B cell (primary cell): ENCODE data around the gene TSBP1. TPM values are rescaled to one million over a fixed set of nuclear protein-coding genes. Genes with fewer than 3 reads are reported as not detected.

ENCODE experiments used
- ATAC-seq: fragments of 200-7000 bp; cut with Tn5 transposase; one replicate; pipeline ENCODE4 v1.10.0; 2021; ENCODE audit warnings: low read depth, mild to moderate bottlenecking, moderate number of reproducible peaks, moderate library complexity
- CTCF ChIA-PET: fragments of 350-600 bp; sonication (Branson Sonifier 250); formaldehyde crosslinking; loops from one replicate; lab custom pipeline; 2021; ENCODE audit warnings: antibody characterized with exemption, inconsistent platforms; lab: Charles Lee
- POLR2A ChIA-PET: fragments of 350-600 bp; sonication (Branson Sonifier 250); formaldehyde crosslinking; loops from one replicate; lab custom pipeline; 2021; ENCODE audit warnings: antibody characterized with exemption; lab: Charles Lee
- DNase-seq: peaks from one replicate; pipeline ENCODE4 v3.0.0; 2013
- H2AFZ ChIP-seq: 2 replicates; pipeline ENCODE4 v1.6.1; 2012; ENCODE audit warnings: mild to moderate bottlenecking, low read depth, low read length; ENCODE audit not compliant: insufficient read depth, poor library complexity, severe bottlenecking
- H3K27ac ChIP-seq, 2 donors: 1 replicate in 1 of 2; 2 replicates in 1 of 2; pipeline ENCODE4 v1.5.1; 2012 to 2013; ENCODE audit warnings: low read length in 2 of 2, mild to moderate bottlenecking in 2 of 2, moderate library complexity in 1 of 2
- H3K27me3 ChIP-seq, 4 experiments: fragments of 200-600 bp in 1 of 4; sonication (generic) in 1 of 4; replicated peaks in 1 of 4; 1 replicate in 2 of 4; 2 replicates in 2 of 4; pipeline versions ENCODE4 v1.6.1 to v1.7.0; 2013 to 2016; ENCODE audit warnings: low read length in 3 of 4, mild to moderate bottlenecking in 2 of 4, mixed read lengths in 1 of 4, moderate library complexity in 1 of 4; ENCODE audit not compliant: insufficient read depth in 4 of 4, control insufficient read depth in 3 of 4; ENCODE audit errors: control extremely low read depth in 1 of 4
- H3K36me3 ChIP-seq, 2 experiments: replicated peaks in 1 of 2; 1 replicate in 1 of 2; 2 replicates in 1 of 2; pipeline versions ENCODE4 v1.6.1 to v1.7.1; 2013; ENCODE audit warnings: low read length in 1 of 2; ENCODE audit not compliant: insufficient read depth in 2 of 2, control insufficient read depth in 1 of 2; ENCODE audit errors: control extremely low read depth in 1 of 2, extremely low read depth in 1 of 2
- H3K4me1 ChIP-seq, 2 donors: fragments of 200-600 bp in 1 of 2; sonication (generic) in 1 of 2; 1 replicate in 1 of 2; 2 replicates in 1 of 2; pipeline versions ENCODE4 v1.5.1 to v1.6.1; 2013 to 2017; ENCODE audit warnings: low read length in 2 of 2; ENCODE audit not compliant: control insufficient read depth in 2 of 2, insufficient read depth in 2 of 2
- H3K4me2 ChIP-seq: replicated peaks from 2 replicates; pipeline ENCODE3; 2012; ENCODE audit warnings: mild to moderate bottlenecking, low read depth, low read length; ENCODE audit not compliant: poor library complexity, severe bottlenecking
- H3K4me3 ChIP-seq, 5 experiments: fragments of 200-600 bp in 1 of 5; sonication (generic) in 1 of 5; 1 replicate in 3 of 5; 2 replicates in 2 of 5; pipeline versions ENCODE4 v1.5.1 to v1.7.0; 2011 to 2016; ENCODE audit warnings: low read length in 4 of 5, mild to moderate bottlenecking in 4 of 5, low read depth in 2 of 5, control low read depth in 1 of 5, moderate library complexity in 1 of 5; ENCODE audit not compliant: insufficient read depth in 1 of 5; ENCODE audit errors: control extremely low read depth in 1 of 5, extremely low read depth in 1 of 5
- H3K79me2 ChIP-seq: fragments of 200-600 bp; sonication (generic); one replicate; pipeline ENCODE4 v1.6.0; 2016; ENCODE audit warnings: low read length; ENCODE audit not compliant: control insufficient read depth, insufficient read depth
- H3K9ac ChIP-seq: fragments of 200-600 bp; sonication (generic); 2 replicates; pipeline ENCODE4 v1.6.1; 2017; ENCODE audit warnings: mild to moderate bottlenecking, low read length, moderate library complexity
- H3K9me3 ChIP-seq, 3 donors: one replicate each; pipeline versions ENCODE4 v1.6.1 to v1.7.1; 2013; ENCODE audit warnings: low read length in 2 of 3; ENCODE audit not compliant: control insufficient read depth in 2 of 3, insufficient read depth in 1 of 3; ENCODE audit errors: control extremely low read depth in 1 of 3
- H4K20me1 ChIP-seq: 2 replicates; pipeline ENCODE4 v1.6.0; 2012; ENCODE audit warnings: mild to moderate bottlenecking, low read length; ENCODE audit not compliant: insufficient read depth, control insufficient read depth, poor library complexity, severe bottlenecking
- H3K27ac Mint-ChIP-seq: one replicate; pipeline ENCODE4 v1.8.0; 2021; ENCODE audit warnings: mixed read lengths
- H3K27me3 Mint-ChIP-seq: one replicate; pipeline ENCODE4 v1.8.0; 2021; ENCODE audit warnings: mixed read lengths
- H3K4me1 Mint-ChIP-seq: one replicate; pipeline ENCODE4 v1.8.0; 2021; ENCODE audit warnings: mixed read lengths
- H3K4me3 Mint-ChIP-seq: one replicate; pipeline ENCODE4 v1.8.0; 2021; ENCODE audit warnings: mixed read lengths
- H3K9me3 Mint-ChIP-seq: one replicate; pipeline ENCODE4 v1.8.0; 2022; ENCODE audit warnings: mixed read lengths; ENCODE audit not compliant: insufficient read depth
- CTCF ChIP-seq: fragments of 200-600 bp; IDR thresholded peaks from one replicate; pipeline ENCODE4 v1.8.0; 2022; ENCODE audit warnings: antibody characterized with exemption, mild to moderate bottlenecking
- EZH2 ChIP-seq: IDR thresholded peaks from 2 replicates; pipeline ENCODE4 v1.6.1; 2012; ENCODE audit warnings: borderline replicate concordance, low read depth, mild to moderate bottlenecking, moderate library complexity, low read length; ENCODE audit not compliant: insufficient read depth, poor library complexity, severe bottlenecking
- WGBS: methylation state at CpG from one replicate; pipeline ENCODE4 v1.1.5; 2013; ENCODE audit warnings: missing lambda C conversion rate; ENCODE audit not compliant: insufficient coverage; 5-methylcytosine and 5-hydroxymethylcytosine counted together
- intact Hi-C: fragments of 100-400 bp; cut with micrococcal nuclease; formaldehyde crosslinking; loops from one replicate; pipeline ENCODE4 v1.10.0; 2022
- polyA plus RNA-seq: library from polyadenylated mRNA; depleted of rRNA; stranded (reverse); fragments of >200 nt; gene quantifications from 2 replicates; pipeline ENCODE4 v1.2.3, GENCODE V29; 2012
- total RNA-seq, 2 donors: library from RNA; stranded (reverse); fragments of 120-200 nt in 1 of 2; gene quantifications; 1 replicate in 1 of 2; 2 replicates in 1 of 2; pipeline versions ENCODE4 v1.2.3 to v1.2.4, GENCODE V29; 2013 to 2022

TSBP1 gene
- total and polyA plus RNA-seq, 2 donors (not counting 1 experiment from before 2014, with no cell fraction given) = not detected

- no peaks in the 10 kb centered on the region for H3K27me3 ChIP-seq
- peak overlapping the region; percentile 38 for H3K4me2 ChIP-seq
- WGBS = 45% methylated on average over 2 of the region's 3 CpGs
- no peaks in the 10 kb centered on the region for H3K79me2 ChIP-seq
- intact Hi-C loops = no loop called here
- H3K9ac ChIP-seq = no peak overlapping the region
- POLR2A ChIA-PET = interaction anchor here (0.6 kb wide), 1 partner anchor 56 kb away, joined by 3 read pairs; no protein-coding TSS in a partner anchor
- DNase-seq = peak; percentile 33
- no peak for TF ChIP-seq EZH2
- TF ChIP-seq CTCF = no peak
- H4K20me1 ChIP-seq = no peaks in the 10 kb centered on the region
- H3K4me1 ChIP-seq = peaks cover 9 to 14% of the 10 kb centered on the region in 2 donors
- H3K4me3 Mint-ChIP-seq = peak overlapping the region; percentile 57
- H2AFZ ChIP-seq = peak overlapping the region; percentile 42
- H3K27me3 Mint-ChIP-seq = no peaks in the 10 kb centered on the region
- no peaks in the 10 kb centered on the region for H3K9me3 ChIP-seq
- CTCF ChIA-PET = interaction anchor here (0.6 to 1.2 kb wide), 4 partner anchors 59 to 728 kb away, joined by 3 to 4 read pairs (median 4); no protein-coding TSS in a partner anchor
- peaks cover 30% of the 10 kb centered on the region for H3K4me1 Mint-ChIP-seq
- peaks cover 3% of the 10 kb centered on the region for H3K9me3 Mint-ChIP-seq
- peak; percentile 56 for ATAC-seq
- no peak overlapping the region for H3K4me3 ChIP-seq
- no peaks in the 10 kb centered on the region for H3K36me3 ChIP-seq
- no peak overlapping the region for H3K27ac ChIP-seq
- H3K27ac Mint-ChIP-seq = peak overlapping the region; percentile 75
These were observed 44.6 kb downstream of the TSBP1 start for GRCh38 chr6:32327103-32327502.

GRCh38 chr6:32318501-32318900 is 53.2 kb downstream of the TSBP1 start:
- Histone ChIP-seq H3K4me2 (no peak overlapping the region), H3K27ac (no peak overlapping the region), H3K79me2 (no peaks in the 10 kb centered on the region), H3K36me3 (no peaks in the 10 kb centered on the region), H4K20me1 (no peaks in the 10 kb centered on the region), H3K9ac (no peak overlapping the region), H3K4me1 (no peaks in the 10 kb centered on the region), H3K9me3 (no peaks in the 10 kb centered on the region), H3K27me3 (no peaks in the 10 kb centered on the region), H3K4me3 (no peak overlapping the region), H2AFZ (no peak overlapping the region)
- Mint-ChIP-seq H3K27me3 (no peaks in the 10 kb centered on the region), H3K27ac (no peak overlapping the region), H3K4me3 (no peak overlapping the region), H3K4me1 (no peaks in the 10 kb centered on the region), H3K9me3 (no peaks in the 10 kb centered on the region)
- POLR2A ChIA-PET = no interaction called here
- TF ChIP-seq CTCF (no peak), EZH2 (no peak)
- no peak for DNase-seq
- intact Hi-C loops = no loop called here
- CTCF ChIA-PET = interaction anchor here (0.6 kb wide), 1 partner anchor 179 kb away, joined by 3 read pairs; no protein-coding TSS in a partner anchor
- ATAC-seq = no peak
